ENCODE results near the gene TRMT6. TPM values are rescaled to one million over a fixed set of nuclear protein-coding genes. Genes with fewer than 3 reads are reported as not detected.

TRMT6 gene
- total and polyA plus RNA-seq, 10 of the 15 experiments (the other 5 are each of a cell fraction or from before 2014, with no cell fraction given), result 18.2 to 35.5 (median 22.6) TPM

DNA sequence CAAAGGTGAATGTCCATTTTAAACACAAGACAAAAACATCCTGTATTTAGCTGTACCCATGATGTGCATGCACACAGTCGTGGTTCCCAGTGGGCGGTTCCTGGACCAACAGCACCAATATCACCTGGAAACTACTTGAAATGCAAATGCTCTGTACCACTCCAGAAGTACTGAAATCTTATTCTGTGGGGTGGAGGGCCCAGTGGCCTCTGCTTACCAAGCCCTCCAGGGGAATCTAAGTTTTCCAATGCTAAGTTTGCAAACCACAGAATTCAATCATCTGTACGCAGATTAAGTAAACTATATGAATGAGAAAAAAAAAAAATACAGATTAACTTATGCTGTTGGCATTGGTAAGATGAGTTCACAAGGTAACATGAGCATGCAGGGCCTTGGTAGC is 14.1 kb downstream of the TRMT6 start:
- Histone ChIP-seq H4K20me1 (ENCODE audit: control insufficient read depth, insufficient read depth) (no peaks in the 10 kb centered on the region), H3K27ac (ENCODE audit: control insufficient read depth, insufficient read depth) (no peak overlapping the region), H3K4me3 (no peak overlapping the region), H3K9me3 (replicated peaks; ENCODE audit: control insufficient read depth, insufficient read depth, low read length) (no peaks in the 10 kb centered on the region), H2AFZ (ENCODE audit: control insufficient read depth, low read depth, low read length) (no peak overlapping the region), H3K36me3 (ENCODE audit: control insufficient read depth in 2 of 2, insufficient read depth in 2 of 2, low read length in 1 of 2) (peaks cover 0 to 14% of the 10 kb centered on the region in 2 experiments; a peak in 3 of 4 replicates), H3K4me1 (ENCODE audit: control insufficient read depth, insufficient read depth, low read length) (no peaks in the 10 kb centered on the region), H3K9ac (ENCODE audit: control insufficient read depth, insufficient read depth, low read length) (no peak overlapping the region), H3K79me2 (ENCODE audit: control insufficient read depth, insufficient read depth, low read length) (no peaks in the 10 kb centered on the region), H3K4me2 (ENCODE audit: control insufficient read depth, insufficient read depth) (no peak overlapping the region), H3K27me3 (replicated peaks in 1 of 2; ENCODE audit: control insufficient read depth in 2 of 2, insufficient read depth in 2 of 2, low read length in 1 of 2) (no peaks in the 10 kb centered on the region)
- SMC1A ChIA-PET (ENCODE audit: uncharacterized antibody, unreplicated experiment), result interaction anchor here (0.7 to 5.7 kb wide), 9 partner anchors 9 to 406 kb away, joined by 3 to 70 read pairs (median 4); no protein-coding TSS in a partner anchor
- FAIRE-seq, result no peak
- CTCF ChIA-PET, result interaction anchor here (0.8 to 5.0 kb wide), 6 partner anchors 9 to 407 kb away, joined by 3 to 77 read pairs (median 6); no protein-coding TSS in a partner anchor
- no peak for DNase-seq (ENCODE audit: low read depth, low spot score)
- POLR2A ChIA-PET, result interaction anchor here (0.5 kb wide), 1 partner anchor 49 kb away, joined by 3 read pairs; no protein-coding TSS in a partner anchor
- no TSS peak for BruUV-seq (replicated peaks)
- intact Hi-C loops (cut with micrococcal nuclease; ENCODE audit: unreplicated experiment), result loop anchor here (10.0 kb wide), 1 partner anchor 121 kb away; no protein-coding TSS in a partner anchor
- TF ChIP-seq IKZF1 (conservative IDR thresholded peaks at IDR 0.05), result no peak
- TF ChIP-seq CBFB (IDR thresholded peaks at IDR 0.05; ENCODE audit: low read depth), result no peak
- no peak for TF ChIP-seq JUNB (IDR thresholded peaks at IDR 0.05)
- TF ChIP-seq RAD51 (IDR thresholded peaks at IDR 0.05), result no peak
- TF ChIP-seq CREM (IDR thresholded peaks at IDR 0.05; ENCODE audit: low read depth), result no peak
- TF ChIP-seq RCOR1 (conservative IDR thresholded peaks at IDR 0.05; ENCODE audit: low read depth, low read length), result no peak
- TF ChIP-seq ETV6 (conservative IDR thresholded peaks at IDR 0.05 in 1 of 2, IDR thresholded peaks at IDR 0.05 in 1 of 2; ENCODE audit: borderline replicate concordance in 1 of 2, low read depth in 1 of 2), result no peak
- TF ChIP-seq KLF5 (IDR thresholded peaks at IDR 0.05; ENCODE audit: partially characterized antibody), result no peak
- no peak for TF ChIP-seq RUNX3 (IDR thresholded peaks at IDR 0.05; ENCODE audit: low read length)
- no peak for TF ChIP-seq POLR2AphosphoS2 (IDR thresholded peaks at IDR 0.05; ENCODE audit: low read depth, low read length)
- TF ChIP-seq REST (IDR thresholded peaks at IDR 0.05; ENCODE audit: low read depth, low read length), result no peak
- no peak for TF ChIP-seq NBN (IDR thresholded peaks at IDR 0.05)
- no peak for TF ChIP-seq ELK1 (IDR thresholded peaks at IDR 0.05; ENCODE audit: low read depth, low read length)
- TF ChIP-seq, protein P1, sequence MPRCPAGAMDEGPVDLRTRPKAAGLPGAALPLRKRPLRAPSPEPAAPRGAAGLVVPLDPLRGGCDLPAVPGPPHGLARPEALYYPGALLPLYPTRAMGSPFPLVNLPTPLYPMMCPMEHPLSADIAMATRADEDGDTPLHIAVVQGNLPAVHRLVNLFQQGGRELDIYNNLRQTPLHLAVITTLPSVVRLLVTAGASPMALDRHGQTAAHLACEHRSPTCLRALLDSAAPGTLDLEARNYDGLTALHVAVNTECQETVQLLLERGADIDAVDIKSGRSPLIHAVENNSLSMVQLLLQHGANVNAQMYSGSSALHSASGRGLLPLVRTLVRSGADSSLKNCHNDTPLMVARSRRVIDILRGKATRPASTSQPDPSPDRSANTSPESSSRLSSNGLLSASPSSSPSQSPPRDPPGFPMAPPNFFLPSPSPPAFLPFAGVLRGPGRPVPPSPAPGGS (IDR thresholded peaks at IDR 0.05; ENCODE audit: borderline replicate concordance, insufficient read depth, low read depth, low read length, poor library complexity, severe bottlenecking), result no peak
- RAD21 ChIA-PET (ENCODE audit: unreplicated experiment), result interaction anchor here (1.4 to 1.9 kb wide), 3 partner anchors 66 to 407 kb away, joined by 3 to 16 read pairs (median 3); no protein-coding TSS in a partner anchor
- ATAC-seq, result no peak
- WGBS (ENCODE audit: insufficient coverage, insufficient replicate concordance, low lambda C conversion rate, missing lambda C conversion rate), result 63% methylated on average over 3 of the region's 3 CpGs
- in situ Hi-C loops (cut with MboI), result no loop called here

Data from GM12878 (cell line).